Activated CD8-positive, alpha-beta memory T cell treated with anti-CD3 and anti-CD28 coated beads for 1 hour (primary cell): ENCODE results near the gene WWC2.
"Not testable (repeated sequence)": the region's sequence is repeated elsewhere in the genome, so short reads cannot be mapped to it uniquely, and the experiment has no call there.

ENCODE experiments used
- DNase-seq, 2 donors: peaks; one replicate each; pipeline ENCODE4 v3.0.0-alpha.2; 2020; ENCODE audit warnings: low read depth in 1 of 2; ENCODE audit errors: extremely low read depth in 1 of 2

WWC2 gene

GRCh38 chr4:183326387-183326786, 227.3 kb downstream of the WWC2 start:
- not testable (repeated sequence) for DNase-seq

- DNase-seq: no peak
Observed at GRCh38 chr4:183326853-183327252, 227.8 kb downstream of the WWC2 start.

GRCh38 chr4:183327827-183328226, 228.8 kb downstream of the WWC2 start:
- no peak for DNase-seq

- DNase-seq: no peak
Observed at GRCh38 chr4:183328832-183329231, 229.8 kb downstream of the WWC2 start.

- no peak for DNase-seq
Observed at GRCh38 chr4:183329244-183329643, 230.2 kb downstream of the WWC2 start.

- no peak for DNase-seq
Observed at GRCh38 chr4:183329954-183330742, 231.1 kb downstream of the WWC2 start.

GRCh38 chr4:183330841-183331240, 231.8 kb downstream of the WWC2 start:
- no peak for DNase-seq

- no peak for DNase-seq
Observed at GRCh38 chr4:183332447-183332846, 233.4 kb downstream of the WWC2 start.

GRCh38 chr4:183333202-183333601, 234.1 kb downstream of the WWC2 start:
- DNase-seq: no peak

- DNase-seq: no peak
Observed at GRCh38 chr4:183333983-183334382, 234.9 kb downstream of the WWC2 start.

GRCh38 chr4:183335369-183335940, 236.4 kb downstream of the WWC2 start:
- DNase-seq: no peak

GRCh38 chr4:183337349-183337748, 238.3 kb downstream of the WWC2 start:
- DNase-seq: no peak

- DNase-seq: no peak
Observed at GRCh38 chr4:183337833-183338232, 238.8 kb downstream of the WWC2 start.

- no peak for DNase-seq
Observed at GRCh38 chr4:183342541-183343533, 243.8 kb downstream of the WWC2 start.

GRCh38 chr4:183343730-183344129, 244.7 kb downstream of the WWC2 start:
- no peak for DNase-seq

- DNase-seq: no peak
Observed at GRCh38 chr4:183344523-183345255, 245.6 kb downstream of the WWC2 start.

GRCh38 chr4:183345261-183345660, 246.2 kb downstream of the WWC2 start:
- DNase-seq: no peak

- no peak for DNase-seq
Observed at GRCh38 chr4:183347146-183347545, 248.1 kb downstream of the WWC2 start.

- DNase-seq: no peak
Observed at GRCh38 chr4:183347566-183347965, 248.5 kb downstream of the WWC2 start.

GRCh38 chr4:183348136-183348535, 249.1 kb downstream of the WWC2 start:
- no peak for DNase-seq
